Cardiac muscle cell (in vitro differentiated cells and primary cell): ENCODE data around the gene TRIO. TPM values are rescaled to one million over a fixed set of nuclear protein-coding genes. Genes with fewer than 3 reads are reported as not detected.

Source experiments
- DNase-seq, 2 donors: peaks; one replicate each; pipeline versions ENCODE4 v3.0.0 to v3.0.0-alpha.2; 2010 to 2017; ENCODE audit warnings: low read depth in 1 of 2, low spot score in 1 of 2
- H3K27ac ChIP-seq: fragments of 200-600 bp; sonication (generic); 2 replicates; pipeline ENCODE4 v1.5.1; 2016
- H3K27me3 ChIP-seq: fragments of 200-600 bp; sonication (generic); 2 replicates; pipeline ENCODE4 v1.6.0; 2016; ENCODE audit warnings: control low read depth
- H3K36me3 ChIP-seq: fragments of 200-600 bp; sonication (generic); 2 replicates; pipeline ENCODE4 v1.5.1; 2016; ENCODE audit warnings: control low read depth
- H3K4me1 ChIP-seq: fragments of 200-600 bp; sonication (generic); 2 replicates; pipeline ENCODE4 v1.8.1; 2017; ENCODE audit warnings: low read depth, mild to moderate bottlenecking, mixed run types
- H3K4me3 ChIP-seq: fragments of 200-600 bp; sonication (generic); 2 replicates; pipeline ENCODE4 v1.5.1; 2016; ENCODE audit warnings: mild to moderate bottlenecking
- H3K9me3 ChIP-seq: fragments of 200-600 bp; sonication (generic); 2 replicates; pipeline ENCODE4 v1.5.1; 2017; ENCODE audit warnings: low read depth, mild to moderate bottlenecking, control low read depth
- polyA plus RNA-seq: library from polyadenylated mRNA; unstranded; fragments of >200 nt; fragmentation: Nextera tagmentation; extraction: Ambion mirVana; gene quantifications from 2 replicates; pipeline ENCODE4 v1.2.1, GENCODE V29; 2016
- total RNA-seq: library from RNA; depleted of rRNA; stranded (reverse); fragments of >200 nt; gene quantifications from 2 replicates; pipeline ENCODE4 v1.2.3, GENCODE V29; 2016
- TF ChIP-seq, protein P1 (sequence below): IDR thresholded peaks from 2 replicates; pipeline ENCODE4 v1.5.1; 2012; ENCODE audit warnings: low read depth, mild to moderate bottlenecking, low read length

The TRIO gene
- total and polyA plus RNA-seq, 2 experiments from 2014 or later: 15.5 to 104 TPM

DNA sequence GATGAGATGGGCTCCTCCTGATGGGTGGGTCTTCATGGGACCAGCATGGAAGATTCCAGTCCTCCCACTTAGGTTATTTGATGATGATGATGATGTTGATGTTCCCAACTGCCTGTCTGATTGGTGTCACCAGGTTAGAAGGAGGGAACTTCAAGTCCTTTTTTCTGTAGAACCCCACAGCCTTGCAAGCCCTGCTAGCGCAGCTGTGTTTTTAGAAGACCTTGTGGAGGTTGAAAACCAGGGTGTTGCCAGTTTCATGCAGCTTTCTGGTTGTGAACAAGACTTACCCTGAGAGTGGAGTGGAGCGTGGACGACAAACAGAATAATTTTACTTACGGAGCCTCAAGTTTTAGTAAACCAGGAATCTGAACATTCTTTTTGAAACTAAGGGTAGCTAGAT, 83.0 kb downstream of the TRIO start:
- Histone ChIP-seq H3K27me3 (no peaks in the 10 kb centered on the region), H3K36me3 (no peaks in the 10 kb centered on the region), H3K4me1 (peaks cover 11% of the 10 kb centered on the region), H3K9me3 (no peaks in the 10 kb centered on the region), H3K4me3 (no peak overlapping the region), H3K27ac (no peak overlapping the region)
- TF ChIP-seq, protein P1, sequence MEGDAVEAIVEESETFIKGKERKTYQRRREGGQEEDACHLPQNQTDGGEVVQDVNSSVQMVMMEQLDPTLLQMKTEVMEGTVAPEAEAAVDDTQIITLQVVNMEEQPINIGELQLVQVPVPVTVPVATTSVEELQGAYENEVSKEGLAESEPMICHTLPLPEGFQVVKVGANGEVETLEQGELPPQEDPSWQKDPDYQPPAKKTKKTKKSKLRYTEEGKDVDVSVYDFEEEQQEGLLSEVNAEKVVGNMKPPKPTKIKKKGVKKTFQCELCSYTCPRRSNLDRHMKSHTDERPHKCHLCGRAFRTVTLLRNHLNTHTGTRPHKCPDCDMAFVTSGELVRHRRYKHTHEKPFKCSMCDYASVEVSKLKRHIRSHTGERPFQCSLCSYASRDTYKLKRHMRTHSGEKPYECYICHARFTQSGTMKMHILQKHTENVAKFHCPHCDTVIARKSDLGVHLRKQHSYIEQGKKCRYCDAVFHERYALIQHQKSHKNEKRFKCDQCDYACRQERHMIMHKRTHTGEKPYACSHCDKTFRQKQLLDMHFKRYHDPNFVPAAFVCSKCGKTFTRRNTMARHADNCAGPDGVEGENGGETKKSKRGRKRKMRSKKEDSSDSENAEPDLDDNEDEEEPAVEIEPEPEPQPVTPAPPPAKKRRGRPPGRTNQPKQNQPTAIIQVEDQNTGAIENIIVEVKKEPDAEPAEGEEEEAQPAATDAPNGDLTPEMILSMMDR: no peak
- no peak for DNase-seq

DNA sequence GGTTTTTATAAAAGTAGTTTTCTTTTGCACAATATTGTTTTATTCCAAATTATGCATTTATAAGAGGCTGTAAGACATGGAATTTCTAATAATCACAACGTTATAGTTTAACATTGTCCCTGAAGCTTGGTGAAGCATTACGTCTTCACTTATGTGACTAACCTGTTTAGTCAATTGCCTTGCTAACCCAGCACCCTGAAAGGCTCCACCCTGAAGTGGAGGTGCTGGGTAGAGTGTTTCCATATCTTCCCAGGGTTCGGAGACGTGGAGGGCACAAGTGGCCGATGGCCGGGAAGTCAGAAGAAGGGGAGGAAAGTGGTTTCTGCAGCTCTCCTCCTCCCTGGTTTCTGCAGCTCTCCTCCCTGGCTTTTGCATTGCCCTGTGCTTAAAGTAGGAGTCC, 83.4 kb downstream of the TRIO start:
- Histone ChIP-seq H3K4me3 (no peak overlapping the region), H3K4me1 (peaks cover 11% of the 10 kb centered on the region), H3K27ac (no peak overlapping the region), H3K9me3 (no peaks in the 10 kb centered on the region), H3K36me3 (no peaks in the 10 kb centered on the region), H3K27me3 (no peaks in the 10 kb centered on the region)
- TF ChIP-seq, protein P1: no peak
- DNase-seq: no peak

DNA sequence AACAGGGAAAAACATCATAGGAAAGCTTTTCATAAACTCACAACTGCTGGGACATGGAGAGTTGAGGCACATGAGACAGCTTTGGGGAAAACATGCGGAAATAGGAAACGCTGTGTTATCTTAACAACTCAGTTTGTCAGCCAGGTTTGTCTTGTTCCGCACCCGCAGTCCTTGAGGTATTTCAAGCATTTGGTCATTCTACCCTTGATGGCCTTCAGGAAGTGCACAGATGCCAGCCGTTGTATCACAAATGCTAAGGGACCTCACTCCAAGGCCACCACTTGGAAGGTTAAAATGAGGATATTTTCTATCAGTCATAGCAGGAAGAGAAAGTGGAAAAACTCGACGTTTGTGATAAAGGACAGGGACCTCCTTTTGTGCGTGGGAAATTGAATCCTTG, 83.8 kb downstream of the TRIO start:
- no peak overlapping the region for H3K4me3 ChIP-seq
- H3K27ac ChIP-seq: no peak overlapping the region
- TF ChIP-seq, protein P1: no peak
- no peak for DNase-seq
- peaks cover 11% of the 10 kb centered on the region for H3K4me1 ChIP-seq
- H3K9me3 ChIP-seq: no peaks in the 10 kb centered on the region
- no peaks in the 10 kb centered on the region for H3K36me3 ChIP-seq
- H3K27me3 ChIP-seq: no peaks in the 10 kb centered on the region

DNA sequence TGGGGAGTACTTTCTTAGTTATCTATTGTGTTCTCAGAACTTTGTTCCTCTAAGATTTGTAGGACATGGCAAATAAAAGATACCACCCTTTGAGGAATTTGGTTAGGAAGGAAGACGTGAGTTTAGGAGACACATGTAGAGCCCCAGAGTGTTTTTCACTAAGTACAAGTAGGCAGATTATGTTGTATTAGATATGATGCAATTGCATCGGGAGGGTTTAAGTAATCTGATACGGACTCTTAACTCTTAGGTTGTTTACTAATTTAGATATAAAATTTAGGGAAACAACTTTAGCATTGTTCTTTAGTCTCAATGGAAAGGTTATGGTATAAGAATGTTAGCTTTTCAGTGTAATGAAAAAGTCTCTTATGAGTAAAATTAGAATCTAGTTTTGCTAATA, 84.4 kb downstream of the TRIO start:
- peaks cover 11% of the 10 kb centered on the region for H3K4me1 ChIP-seq
- no peak overlapping the region for H3K27ac ChIP-seq
- H3K9me3 ChIP-seq: no peaks in the 10 kb centered on the region
- H3K27me3 ChIP-seq: no peaks in the 10 kb centered on the region
- TF ChIP-seq, protein P1: no peak
- no peaks in the 10 kb centered on the region for H3K36me3 ChIP-seq
- H3K4me3 ChIP-seq: no peak overlapping the region
- no peak for DNase-seq

DNA sequence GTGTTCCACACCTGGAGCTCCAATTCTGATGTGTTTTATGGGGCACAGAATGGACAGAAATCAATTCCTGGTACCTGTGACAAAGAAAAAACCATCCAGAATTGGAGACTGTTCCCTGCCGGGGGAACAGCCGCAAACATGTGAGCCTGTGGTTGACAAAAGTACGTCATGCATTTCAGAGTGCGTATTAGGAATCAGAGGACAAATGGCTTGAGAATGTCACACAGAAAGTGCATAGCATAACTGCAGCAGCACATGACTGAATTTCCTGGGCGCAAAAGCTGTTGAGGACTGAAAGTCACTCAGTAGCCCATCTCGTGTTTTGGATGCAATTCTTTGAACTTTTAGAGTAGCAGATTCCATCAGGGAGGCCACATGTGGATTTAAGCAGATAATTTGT, 85.1 kb downstream of the TRIO start:
- H3K27me3 ChIP-seq: no peaks in the 10 kb centered on the region
- H3K9me3 ChIP-seq: no peaks in the 10 kb centered on the region
- no peak overlapping the region for H3K4me3 ChIP-seq
- no peaks in the 10 kb centered on the region for H3K36me3 ChIP-seq
- no peak overlapping the region for H3K27ac ChIP-seq
- TF ChIP-seq, protein P1: no peak
- H3K4me1 ChIP-seq: peaks cover 11% of the 10 kb centered on the region
- DNase-seq: no peak

DNA sequence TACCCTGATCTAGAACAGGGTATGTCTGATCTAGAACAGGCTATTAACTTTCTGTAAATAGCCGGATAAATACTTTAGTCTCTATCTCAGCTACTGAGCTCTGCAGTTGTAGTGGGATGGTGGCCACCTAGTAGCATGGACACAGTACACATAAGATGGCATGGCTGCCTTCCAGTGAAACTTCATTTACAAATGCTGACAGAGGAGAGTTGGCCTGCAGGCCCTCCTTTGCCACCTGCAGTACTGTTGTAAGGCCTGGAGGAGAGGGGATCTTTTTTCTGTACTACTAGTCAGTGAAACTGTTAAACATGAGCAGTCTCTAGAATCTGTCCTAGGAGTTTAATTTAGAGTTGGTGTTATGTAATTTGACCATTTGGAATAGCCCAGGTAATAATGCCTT, 86.0 kb downstream of the TRIO start:
- TF ChIP-seq, protein P1: no peak
- Histone ChIP-seq H3K27me3 (no peaks in the 10 kb centered on the region), H3K4me1 (peaks cover 11% of the 10 kb centered on the region), H3K27ac (no peak overlapping the region), H3K9me3 (no peaks in the 10 kb centered on the region), H3K36me3 (no peaks in the 10 kb centered on the region), H3K4me3 (no peak overlapping the region)
- DNase-seq: no peak
